ENCODE results near the gene GNAZ. TPM values are rescaled to one million over a fixed set of nuclear protein-coding genes. Genes with fewer than 3 reads are reported as not detected.

GNAZ gene
- total and polyA plus RNA-seq, 8 donors, result 1.7 to 4.7 (median 3.9) TPM

DNA sequence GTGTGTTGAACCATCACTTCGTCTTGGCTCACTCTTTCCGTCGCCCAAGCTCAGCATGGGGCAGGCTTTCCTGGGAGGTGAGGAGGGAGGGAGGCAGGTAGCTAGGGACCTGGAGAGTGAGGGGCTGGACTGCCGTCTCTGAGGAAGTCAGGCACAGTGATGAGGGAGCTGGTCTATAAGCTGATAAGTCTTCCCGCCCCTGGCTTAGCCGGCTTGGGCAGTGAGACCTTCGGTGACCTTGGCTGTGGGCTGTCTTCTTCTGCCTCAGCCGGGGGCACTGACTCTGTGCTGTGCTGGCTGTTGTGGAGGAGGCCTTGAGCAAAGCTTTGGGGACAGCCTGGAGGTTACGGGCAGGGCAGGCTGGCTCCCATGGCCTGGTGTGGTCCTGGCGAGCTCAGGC, 18.7 kb downstream of the GNAZ start:
- Histone ChIP-seq H3K27me3 (no peaks in the 10 kb centered on the region), H3K9me3 (no peaks in the 10 kb centered on the region), H3K36me3 (no peaks in the 10 kb centered on the region), H3K27ac (no peak overlapping the region), H3K4me1 (no peaks in the 10 kb centered on the region), H3K4me3 (no peak overlapping the region)
- TF ChIP-seq, protein P1, sequence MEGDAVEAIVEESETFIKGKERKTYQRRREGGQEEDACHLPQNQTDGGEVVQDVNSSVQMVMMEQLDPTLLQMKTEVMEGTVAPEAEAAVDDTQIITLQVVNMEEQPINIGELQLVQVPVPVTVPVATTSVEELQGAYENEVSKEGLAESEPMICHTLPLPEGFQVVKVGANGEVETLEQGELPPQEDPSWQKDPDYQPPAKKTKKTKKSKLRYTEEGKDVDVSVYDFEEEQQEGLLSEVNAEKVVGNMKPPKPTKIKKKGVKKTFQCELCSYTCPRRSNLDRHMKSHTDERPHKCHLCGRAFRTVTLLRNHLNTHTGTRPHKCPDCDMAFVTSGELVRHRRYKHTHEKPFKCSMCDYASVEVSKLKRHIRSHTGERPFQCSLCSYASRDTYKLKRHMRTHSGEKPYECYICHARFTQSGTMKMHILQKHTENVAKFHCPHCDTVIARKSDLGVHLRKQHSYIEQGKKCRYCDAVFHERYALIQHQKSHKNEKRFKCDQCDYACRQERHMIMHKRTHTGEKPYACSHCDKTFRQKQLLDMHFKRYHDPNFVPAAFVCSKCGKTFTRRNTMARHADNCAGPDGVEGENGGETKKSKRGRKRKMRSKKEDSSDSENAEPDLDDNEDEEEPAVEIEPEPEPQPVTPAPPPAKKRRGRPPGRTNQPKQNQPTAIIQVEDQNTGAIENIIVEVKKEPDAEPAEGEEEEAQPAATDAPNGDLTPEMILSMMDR (IDR thresholded peaks at IDR 0.05), result no peak
- intact Hi-C loops (cut with DNase I), result no loop called here
- no peak for DNase-seq
- ATAC-seq, result no peak

DNA sequence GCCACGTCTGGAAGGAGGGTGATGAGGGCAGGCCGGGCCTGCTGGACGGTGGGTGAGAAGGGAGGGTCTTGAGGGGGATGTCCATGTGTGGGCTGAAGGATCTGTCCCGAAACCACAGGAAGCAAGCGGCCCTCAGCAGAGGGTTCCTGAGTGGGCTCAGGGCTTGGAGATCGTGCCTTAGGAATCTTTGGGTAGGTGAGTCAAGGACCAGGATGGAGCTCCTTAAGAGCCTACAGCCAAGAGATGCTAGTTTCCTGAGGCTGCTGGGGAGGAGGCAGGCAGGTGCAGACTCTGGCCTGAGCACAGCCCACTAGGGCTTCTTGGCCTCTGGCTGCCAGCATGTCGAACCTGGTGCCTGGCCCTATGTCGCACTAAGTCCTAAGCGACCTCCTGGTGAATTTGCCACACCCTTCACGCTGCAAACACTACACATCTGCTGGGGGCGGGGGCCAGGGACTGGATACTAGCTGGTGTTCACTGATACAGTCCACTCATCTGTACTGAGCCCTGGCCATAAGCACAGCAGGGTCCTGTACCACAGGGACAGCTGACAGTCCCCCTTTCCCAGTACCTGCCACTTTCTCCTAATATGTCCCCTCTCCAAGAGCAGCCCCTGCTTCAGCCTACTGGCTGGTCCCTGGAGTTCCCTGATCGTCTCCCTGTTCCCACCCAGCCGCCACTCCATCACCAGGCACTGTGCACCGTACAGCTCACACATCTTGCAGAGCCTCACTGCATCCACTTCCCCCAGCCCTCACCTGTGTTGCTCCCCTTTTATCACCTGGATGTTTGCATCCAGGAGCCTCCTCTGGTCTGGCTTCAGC, 19.5 kb downstream of the GNAZ start:
- no peak overlapping the region for H3K4me3 ChIP-seq
- TF ChIP-seq, protein P1 (IDR thresholded peaks at IDR 0.05), result no peak
- no peak for DNase-seq
- H3K27me3 ChIP-seq, result no peaks in the 10 kb centered on the region
- no peaks in the 10 kb centered on the region for H3K9me3 ChIP-seq
- H3K36me3 ChIP-seq, result no peaks in the 10 kb centered on the region
- no peak overlapping the region for H3K27ac ChIP-seq
- no peak for ATAC-seq
- no peaks in the 10 kb centered on the region for H3K4me1 ChIP-seq
- intact Hi-C loops (cut with DNase I), result no loop called here

DNA sequence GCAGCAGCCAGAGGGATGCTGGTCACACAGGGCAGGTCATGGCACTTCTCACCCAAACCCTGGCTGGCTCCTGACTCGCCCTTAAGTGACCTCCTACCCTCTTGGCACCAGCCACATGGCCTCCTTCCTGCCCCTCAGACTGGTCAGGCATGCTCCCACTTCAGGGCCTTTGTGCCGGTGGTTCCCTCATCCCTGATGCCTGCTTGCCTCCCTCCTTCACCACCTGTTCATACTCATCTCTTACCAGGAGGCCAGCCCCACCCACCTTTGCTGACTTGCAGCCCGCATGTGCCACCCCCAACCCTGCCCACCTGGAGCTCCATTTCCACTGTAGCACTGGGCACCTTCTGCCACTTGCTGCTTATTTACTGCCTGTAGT, 20.1 kb downstream of the GNAZ start:
- TF ChIP-seq, protein P1 (IDR thresholded peaks at IDR 0.05), result no peak
- ATAC-seq, result no peak
- Histone ChIP-seq H3K9me3 (no peaks in the 10 kb centered on the region), H3K27ac (no peak overlapping the region), H3K36me3 (no peaks in the 10 kb centered on the region), H3K4me1 (no peaks in the 10 kb centered on the region), H3K27me3 (no peaks in the 10 kb centered on the region), H3K4me3 (no peak overlapping the region)
- intact Hi-C loops (cut with DNase I), result no loop called here
- no peak for DNase-seq

DNA sequence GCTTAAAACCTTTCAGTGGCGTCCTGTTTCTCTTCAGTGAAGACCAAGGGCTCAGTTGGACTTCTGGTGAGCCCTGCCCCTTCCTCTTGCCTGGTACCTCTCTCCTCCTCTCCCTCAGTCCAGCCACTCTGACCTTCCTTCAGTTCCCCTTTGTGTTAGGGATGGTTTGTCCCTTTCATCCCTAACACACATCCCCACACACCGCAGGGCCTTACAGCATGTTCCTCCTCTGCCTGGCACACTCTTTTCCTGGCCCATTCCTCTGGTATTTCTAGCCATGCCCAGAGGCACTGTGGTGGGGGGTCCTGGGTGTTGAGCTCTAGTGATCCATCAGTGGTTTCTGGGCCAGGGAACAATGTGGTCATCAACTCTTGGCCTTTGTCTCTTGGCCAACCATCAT, 21.4 kb downstream of the GNAZ start:
- DNase-seq, result no peak
- intact Hi-C loops (cut with DNase I), result no loop called here
- TF ChIP-seq, protein P1 (IDR thresholded peaks at IDR 0.05), result no peak

DNA sequence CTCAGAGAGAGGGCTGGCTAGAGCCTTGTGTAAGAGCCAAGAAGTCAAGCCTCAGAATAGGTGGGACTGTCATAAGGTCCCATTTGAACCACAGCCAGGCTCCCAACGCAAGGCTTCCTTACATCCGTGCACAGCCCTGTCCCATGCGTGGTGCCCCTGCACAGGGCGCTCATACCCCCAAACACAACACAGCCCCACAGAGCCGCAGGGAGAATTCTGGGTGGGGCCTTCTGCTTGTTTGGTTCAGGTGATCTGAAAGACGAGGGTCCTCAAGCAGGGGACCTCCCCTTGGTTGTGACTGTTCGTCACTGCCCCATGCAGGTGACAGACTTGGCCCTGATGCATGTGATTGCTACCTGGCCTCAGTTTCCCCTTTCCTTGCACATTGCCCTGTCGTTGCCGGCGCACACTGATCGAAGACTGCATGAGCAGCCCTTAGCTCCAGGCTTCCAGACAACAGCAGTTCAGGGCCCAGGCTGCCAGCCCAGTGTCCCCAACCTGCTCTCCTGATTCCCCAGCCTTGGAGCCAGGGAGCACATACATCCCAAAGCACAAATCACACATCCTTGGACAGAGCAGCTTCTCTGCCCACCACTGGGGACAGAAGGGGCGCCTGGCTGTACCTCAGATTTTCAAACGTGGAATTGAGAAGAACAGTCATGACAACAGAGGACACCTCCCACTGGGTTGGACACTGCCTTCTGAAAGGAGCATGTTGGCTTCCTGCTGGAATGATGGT, 22.1 kb downstream of the GNAZ start:
- TF ChIP-seq, protein P1 (IDR thresholded peaks at IDR 0.05), result no peak

More for the DNA sequence above, 21.4 kb downstream of the GNAZ start:
- H3K9me3 ChIP-seq, result no peaks in the 10 kb centered on the region
- no peaks in the 10 kb centered on the region for H3K4me1 ChIP-seq
- H3K36me3 ChIP-seq, result no peaks in the 10 kb centered on the region
- H3K27me3 ChIP-seq, result no peaks in the 10 kb centered on the region
- H3K27ac ChIP-seq, result no peak overlapping the region
- no peak for ATAC-seq
- no peak overlapping the region for H3K4me3 ChIP-seq

More for the DNA sequence above, 22.1 kb downstream of the GNAZ start:
- no peak overlapping the region for H3K4me3 ChIP-seq
- no peaks in the 10 kb centered on the region for H3K27me3 ChIP-seq
- ATAC-seq (no peak), DNase-seq (no peak)
- H3K9me3 ChIP-seq, result no peaks in the 10 kb centered on the region
- no peak overlapping the region for H3K27ac ChIP-seq
- H3K36me3 ChIP-seq, result no peaks in the 10 kb centered on the region
- H3K4me1 ChIP-seq, result no peaks in the 10 kb centered on the region
- intact Hi-C loops (cut with DNase I), result no loop called here
